ENCODE data around the gene B3GAT2. TPM values are rescaled to one million over a fixed set of nuclear protein-coding genes. Genes with fewer than 3 reads are reported as not detected.

The B3GAT2 gene
- total RNA-seq, 2 donors from 2014 or later: 0.31 to 0.42 TPM

GRCh38 chr6:70844301-70844700 is 112.6 kb downstream of the B3GAT2 start:
- Histone ChIP-seq H3K9me3 (ENCODE audit: control insufficient read depth, low read length) (no peaks in the 10 kb centered on the region), H3K27ac (ENCODE audit: low read depth, low read length) (no peak overlapping the region), H3K9ac (ENCODE audit: extremely low read depth, low read length, poor library complexity, severe bottlenecking) (no peak overlapping the region), H3K27me3 (ENCODE audit: control insufficient read depth, insufficient read depth, low read length, poor library complexity, severe bottlenecking) (no peaks in the 10 kb centered on the region), H3K4me3 (ENCODE audit: low read length) (no peak overlapping the region), H3K36me3 (ENCODE audit: control insufficient read depth, insufficient read depth, low read length) (peaks cover 14% of the 10 kb centered on the region), H3K4me1 (ENCODE audit: control insufficient read depth, insufficient read depth, low read length) (no peaks in the 10 kb centered on the region)
- WGBS, 2 experiments (ENCODE audit: insufficient coverage in 1 of 2, insufficient read length in 1 of 2): 71% methylated on average over 1 of the region's 1 CpG; no CpG with 5 or more reads in 1 of the 2 experiments
- H3K9me3 Mint-ChIP-seq: no peaks in the 10 kb centered on the region
- H3K27me3 Mint-ChIP-seq (ENCODE audit: insufficient read depth): no peaks in the 10 kb centered on the region
- no peak for DNase-seq
- H3K36me3 Mint-ChIP-seq (ENCODE audit: low read depth): peaks cover 15% of the 10 kb centered on the region
- H3K4me1 Mint-ChIP-seq: no peaks in the 10 kb centered on the region
- no peak overlapping the region for H3K4me3 Mint-ChIP-seq
- H3K27ac Mint-ChIP-seq: no peak overlapping the region
- TF ChIP-seq CTCF (conservative IDR thresholded peaks at IDR 0.05): no peak

GRCh38 chr6:70843328-70843918 is 113.4 kb downstream of the B3GAT2 start:
- Histone ChIP-seq H3K9ac (ENCODE audit: extremely low read depth, low read length, poor library complexity, severe bottlenecking) (no peak overlapping the region), H3K36me3 (ENCODE audit: control insufficient read depth, insufficient read depth, low read length) (peaks cover 14% of the 10 kb centered on the region), H3K9me3 (ENCODE audit: control insufficient read depth, low read length) (no peaks in the 10 kb centered on the region), H3K27me3 (ENCODE audit: control insufficient read depth, insufficient read depth, low read length, poor library complexity, severe bottlenecking) (no peaks in the 10 kb centered on the region), H3K27ac (ENCODE audit: low read depth, low read length) (no peak overlapping the region), H3K4me1 (ENCODE audit: control insufficient read depth, insufficient read depth, low read length) (no peaks in the 10 kb centered on the region), H3K4me3 (ENCODE audit: low read length) (no peak overlapping the region)
- H3K4me1 Mint-ChIP-seq: no peaks in the 10 kb centered on the region
- peaks cover 13% of the 10 kb centered on the region for H3K36me3 Mint-ChIP-seq (ENCODE audit: low read depth)
- DNase-seq: no peak
- H3K9me3 Mint-ChIP-seq: no peaks in the 10 kb centered on the region
- WGBS, 2 experiments (ENCODE audit: insufficient coverage in 1 of 2, insufficient read length in 1 of 2): 87 to 88% methylated on average over 3 to 4 of the region's 4 CpGs
- peak; percentile 34 for TF ChIP-seq CTCF (conservative IDR thresholded peaks at IDR 0.05)
- no peak overlapping the region for H3K4me3 Mint-ChIP-seq
- H3K27ac Mint-ChIP-seq: no peak overlapping the region
- no peaks in the 10 kb centered on the region for H3K27me3 Mint-ChIP-seq (ENCODE audit: insufficient read depth)

- H3K9ac ChIP-seq (ENCODE audit: extremely low read depth, low read length, poor library complexity, severe bottlenecking): no peak overlapping the region
- H3K27me3 ChIP-seq (ENCODE audit: control insufficient read depth, insufficient read depth, low read length, poor library complexity, severe bottlenecking): no peaks in the 10 kb centered on the region
- H3K9me3 ChIP-seq (ENCODE audit: control insufficient read depth, low read length): no peaks in the 10 kb centered on the region
- Mint-ChIP-seq H3K27me3 (ENCODE audit: insufficient read depth) (no peaks in the 10 kb centered on the region), H3K36me3 (ENCODE audit: low read depth) (peaks cover 10% of the 10 kb centered on the region), H3K4me3 (no peak overlapping the region), H3K9me3 (no peaks in the 10 kb centered on the region), H3K27ac (no peak overlapping the region), H3K4me1 (no peaks in the 10 kb centered on the region)
- no peak overlapping the region for H3K27ac ChIP-seq (ENCODE audit: low read depth, low read length)
- H3K4me1 ChIP-seq (ENCODE audit: control insufficient read depth, insufficient read depth, low read length): no peaks in the 10 kb centered on the region
- DNase-seq: no peak
- WGBS, 2 experiments (ENCODE audit: insufficient coverage in 1 of 2, insufficient read length in 1 of 2): 94 to 97% methylated on average over 5 to 8 of the region's 8 CpGs
- peaks cover 9% of the 10 kb centered on the region for H3K36me3 ChIP-seq (ENCODE audit: control insufficient read depth, insufficient read depth, low read length)
- no peak overlapping the region for H3K4me3 ChIP-seq (ENCODE audit: low read length)
- no peak for TF ChIP-seq CTCF (conservative IDR thresholded peaks at IDR 0.05)
Observed at GRCh38 chr6:70842541-70842940, 114.3 kb downstream of the B3GAT2 start.
